C4-2B (cell line): ENCODE measurements around the gene MIPOL1.
"Not testable (repeated sequence)": the region's sequence is repeated elsewhere in the genome, so short reads cannot be mapped to it uniquely, and the experiment has no call there.

Source experiments
- CTCF ChIP-seq: fragments of 450-650 bp; conservative IDR thresholded peaks from 2 replicates; pipeline ENCODE4 v1.5.1; 2017; ENCODE audit warnings: mild to moderate bottlenecking
- ZFX ChIP-seq: fragments of 450-650 bp; IDR thresholded peaks from 2 replicates; pipeline ENCODE4 v1.6.1; 2017

GRCh38 chr14:37225668-37226067 lies 27.9 kb downstream of the MIPOL1 start:
- not testable (repeated sequence) for TF ChIP-seq CTCF, ZFX
